ENCODE measurements around the gene IFT80. TPM values are rescaled to one million over a fixed set of nuclear protein-coding genes. Genes with fewer than 3 reads are reported as not detected.

The IFT80 gene
- polyA plus RNA-seq, 1 experiment = 43.5 TPM

DNA sequence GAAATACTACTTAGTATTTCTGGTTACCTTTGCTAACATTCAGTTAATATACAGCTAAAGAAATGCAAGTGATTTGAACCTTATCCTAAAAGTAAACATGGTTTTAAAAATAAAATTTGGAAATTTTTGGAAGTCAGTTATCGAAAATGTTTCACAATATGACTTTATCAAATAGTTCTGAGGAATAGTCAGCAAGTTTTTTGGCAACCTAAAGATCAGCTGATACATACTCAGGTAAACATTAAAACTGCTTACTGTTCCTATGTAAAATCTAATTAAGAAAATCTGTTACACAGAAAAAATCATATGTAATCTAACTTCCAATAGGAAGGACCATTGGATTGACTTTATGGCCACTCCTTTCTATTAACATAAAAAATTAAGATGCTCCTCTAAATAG, 24.1 kb downstream of the IFT80 start:
- POLR2A ChIA-PET = no interaction called here
- DNase-seq (ENCODE audit: low read depth, low spot score) = no peak
- CTCF ChIA-PET = no interaction called here
- Histone ChIP-seq H3K9me3 (ENCODE audit: control insufficient read depth, insufficient read depth, low read length) (no peaks in the 10 kb centered on the region), H3K27me3 (ENCODE audit: control insufficient read depth, insufficient read depth, low read length) (no peaks in the 10 kb centered on the region), H3K27ac (ENCODE audit: low read depth, low read length) (no peak overlapping the region), H3K4me3 (ENCODE audit: low read depth, low read length) (no peak overlapping the region)
- TF ChIP-seq, protein P1, sequence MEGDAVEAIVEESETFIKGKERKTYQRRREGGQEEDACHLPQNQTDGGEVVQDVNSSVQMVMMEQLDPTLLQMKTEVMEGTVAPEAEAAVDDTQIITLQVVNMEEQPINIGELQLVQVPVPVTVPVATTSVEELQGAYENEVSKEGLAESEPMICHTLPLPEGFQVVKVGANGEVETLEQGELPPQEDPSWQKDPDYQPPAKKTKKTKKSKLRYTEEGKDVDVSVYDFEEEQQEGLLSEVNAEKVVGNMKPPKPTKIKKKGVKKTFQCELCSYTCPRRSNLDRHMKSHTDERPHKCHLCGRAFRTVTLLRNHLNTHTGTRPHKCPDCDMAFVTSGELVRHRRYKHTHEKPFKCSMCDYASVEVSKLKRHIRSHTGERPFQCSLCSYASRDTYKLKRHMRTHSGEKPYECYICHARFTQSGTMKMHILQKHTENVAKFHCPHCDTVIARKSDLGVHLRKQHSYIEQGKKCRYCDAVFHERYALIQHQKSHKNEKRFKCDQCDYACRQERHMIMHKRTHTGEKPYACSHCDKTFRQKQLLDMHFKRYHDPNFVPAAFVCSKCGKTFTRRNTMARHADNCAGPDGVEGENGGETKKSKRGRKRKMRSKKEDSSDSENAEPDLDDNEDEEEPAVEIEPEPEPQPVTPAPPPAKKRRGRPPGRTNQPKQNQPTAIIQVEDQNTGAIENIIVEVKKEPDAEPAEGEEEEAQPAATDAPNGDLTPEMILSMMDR (IDR thresholded peaks at IDR 0.05; ENCODE audit: low read depth, low read length) = no peak

DNA sequence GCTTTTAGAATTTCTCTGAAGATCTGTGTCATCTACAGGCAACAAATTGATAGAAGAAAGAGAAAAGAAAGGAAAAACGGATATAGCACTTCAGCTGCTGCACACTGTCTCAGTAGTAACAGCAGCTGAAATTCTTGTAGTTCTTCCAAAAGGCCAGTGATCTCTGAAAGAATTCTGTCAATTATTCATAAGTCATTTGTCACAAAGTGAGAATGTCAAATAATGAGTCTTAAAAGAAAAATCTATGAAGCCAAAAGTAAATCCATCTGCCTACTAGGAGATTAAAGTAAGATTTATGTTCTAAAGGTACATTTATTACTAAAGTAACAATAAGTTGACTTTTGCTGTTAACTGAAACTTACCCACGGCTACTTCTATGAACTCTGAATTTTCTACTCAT, 24.6 kb downstream of the IFT80 start:
- DNase-seq (ENCODE audit: low read depth, low spot score) = no peak
- Histone ChIP-seq H3K4me3 (ENCODE audit: low read depth, low read length) (no peak overlapping the region), H3K27ac (ENCODE audit: low read depth, low read length) (no peak overlapping the region), H3K27me3 (ENCODE audit: control insufficient read depth, insufficient read depth, low read length) (no peaks in the 10 kb centered on the region), H3K9me3 (ENCODE audit: control insufficient read depth, insufficient read depth, low read length) (no peaks in the 10 kb centered on the region)
- TF ChIP-seq, protein P1 (IDR thresholded peaks at IDR 0.05; ENCODE audit: low read depth, low read length) = no peak
- CTCF ChIA-PET = no interaction called here
- POLR2A ChIA-PET = no interaction called here

DNA sequence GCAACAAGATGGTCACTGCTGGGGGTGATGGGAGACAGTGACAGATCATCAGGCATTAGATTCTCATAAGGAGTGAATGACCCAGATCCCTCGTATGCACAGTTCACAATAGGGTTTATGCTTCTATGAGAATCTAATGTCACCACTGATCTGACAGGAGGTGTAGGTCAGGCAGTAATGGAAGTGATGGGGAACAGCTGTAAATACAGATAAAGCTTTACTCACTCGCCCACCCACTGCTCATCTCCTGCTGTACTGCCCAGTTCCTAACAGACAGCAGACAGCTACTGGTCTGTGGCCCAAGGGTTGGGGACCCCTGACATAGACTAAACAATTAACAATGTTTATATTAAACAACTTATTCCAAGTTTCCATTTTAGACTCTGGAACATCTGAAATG, 25.4 kb downstream of the IFT80 start:
- no peak overlapping the region for H3K27ac ChIP-seq (ENCODE audit: low read depth, low read length)
- H3K9me3 ChIP-seq (ENCODE audit: control insufficient read depth, insufficient read depth, low read length) = no peaks in the 10 kb centered on the region
- no peak overlapping the region for H3K4me3 ChIP-seq (ENCODE audit: low read depth, low read length)
- CTCF ChIA-PET = no interaction called here
- TF ChIP-seq, protein P1 (IDR thresholded peaks at IDR 0.05; ENCODE audit: low read depth, low read length) = no peak
- no peaks in the 10 kb centered on the region for H3K27me3 ChIP-seq (ENCODE audit: control insufficient read depth, insufficient read depth, low read length)
- POLR2A ChIA-PET = no interaction called here
- DNase-seq (ENCODE audit: low read depth, low spot score) = no peak

DNA sequence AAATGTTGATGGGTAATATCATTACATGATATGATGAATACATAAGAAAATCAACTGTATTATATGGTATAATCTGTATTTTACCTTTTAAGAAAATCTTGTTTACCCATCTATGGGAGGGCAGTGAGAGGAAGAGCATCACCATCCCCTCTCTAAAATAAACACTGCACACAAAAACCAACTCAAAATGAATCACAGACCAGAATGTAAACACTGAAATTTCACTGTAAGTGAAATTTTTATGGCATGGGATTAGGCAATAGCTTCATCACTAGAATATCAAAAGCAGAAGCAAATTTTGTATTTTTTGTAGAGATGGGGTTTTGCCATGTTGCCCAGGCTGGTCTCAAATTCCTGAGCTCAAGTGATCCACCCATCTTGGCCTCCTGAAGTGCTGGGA, 26.2 kb downstream of the IFT80 start:
- TF ChIP-seq, protein P1 (IDR thresholded peaks at IDR 0.05; ENCODE audit: low read depth, low read length) = no peak
- H3K27ac ChIP-seq (ENCODE audit: low read depth, low read length) = peak overlapping the region; percentile 42
- no peaks in the 10 kb centered on the region for H3K9me3 ChIP-seq (ENCODE audit: control insufficient read depth, insufficient read depth, low read length)
- peak; percentile 44 for DNase-seq (ENCODE audit: low read depth, low spot score)
- CTCF ChIA-PET = no interaction called here
- H3K27me3 ChIP-seq (ENCODE audit: control insufficient read depth, insufficient read depth, low read length) = no peaks in the 10 kb centered on the region
- H3K4me3 ChIP-seq (ENCODE audit: low read depth, low read length) = no peak overlapping the region
- POLR2A ChIA-PET = interaction anchor here (0.8 kb wide), 1 partner anchor 27 kb away, joined by 3 read pairs; the partner anchor contains the start of genes IFT80 and SMC4

DNA sequence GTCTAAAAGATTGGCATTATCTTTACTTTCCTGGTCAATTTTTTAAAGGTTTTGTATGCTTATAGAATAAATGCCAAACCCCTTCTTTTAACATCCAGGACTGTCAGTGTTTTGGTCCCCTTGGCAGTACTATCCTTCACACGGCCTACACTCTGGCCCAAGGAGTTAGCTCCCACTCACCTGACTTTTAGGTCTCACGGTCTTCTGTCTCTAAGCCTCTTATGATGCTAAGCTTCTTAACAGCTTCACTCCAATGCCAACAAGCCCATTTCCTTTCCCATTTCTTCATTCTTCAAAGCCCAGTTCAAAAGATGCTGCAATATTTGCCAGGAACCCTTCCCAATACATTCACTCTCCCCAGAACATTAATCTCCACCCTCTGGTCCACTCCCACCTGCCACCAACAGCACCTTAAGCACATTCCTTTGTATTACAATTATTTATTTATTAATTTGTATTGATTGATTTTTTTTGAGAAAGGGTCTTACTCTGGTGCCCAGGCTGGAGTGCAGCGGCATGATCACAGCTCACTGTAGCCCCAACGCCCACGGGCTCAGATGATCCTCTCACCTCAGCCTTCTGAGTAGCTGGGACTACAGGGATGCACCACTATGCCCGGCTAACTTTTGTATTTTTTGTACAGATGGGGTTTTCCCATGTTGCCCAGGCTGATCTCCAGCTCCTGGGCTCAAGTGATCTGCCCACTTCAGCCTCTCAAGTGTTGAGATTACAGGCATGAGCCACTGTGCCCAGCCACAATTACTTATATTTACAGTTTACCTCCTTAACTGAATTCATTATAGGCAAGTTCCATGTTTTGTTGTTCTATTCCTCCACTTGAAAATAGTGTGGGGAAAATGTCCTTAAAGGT, 27.8 kb downstream of the IFT80 start:
- no peak overlapping the region for H3K27ac ChIP-seq (ENCODE audit: low read depth, low read length)
- no peak for DNase-seq (ENCODE audit: low read depth, low spot score)
- H3K27me3 ChIP-seq (ENCODE audit: control insufficient read depth, insufficient read depth, low read length) = no peaks in the 10 kb centered on the region
- POLR2A ChIA-PET = no interaction called here
- CTCF ChIA-PET = interaction anchor here (0.7 kb wide), 1 partner anchor 382 kb away, joined by 3 read pairs; the partner anchor contains the start of gene IL12A
- H3K9me3 ChIP-seq (ENCODE audit: control insufficient read depth, insufficient read depth, low read length) = no peaks in the 10 kb centered on the region
- TF ChIP-seq, protein P1 (IDR thresholded peaks at IDR 0.05; ENCODE audit: low read depth, low read length) = no peak
- no peak overlapping the region for H3K4me3 ChIP-seq (ENCODE audit: low read depth, low read length)

All from AG04450 (cell line).